MV-4-11 (cell line): Measurements from ENCODE around the gene ZNF35.

Source experiments
- DNase-seq: peaks from one replicate; lab custom pipeline; 2025; lab: John Stamatoyannopoulos, UW

ZNF35 gene

DNA sequence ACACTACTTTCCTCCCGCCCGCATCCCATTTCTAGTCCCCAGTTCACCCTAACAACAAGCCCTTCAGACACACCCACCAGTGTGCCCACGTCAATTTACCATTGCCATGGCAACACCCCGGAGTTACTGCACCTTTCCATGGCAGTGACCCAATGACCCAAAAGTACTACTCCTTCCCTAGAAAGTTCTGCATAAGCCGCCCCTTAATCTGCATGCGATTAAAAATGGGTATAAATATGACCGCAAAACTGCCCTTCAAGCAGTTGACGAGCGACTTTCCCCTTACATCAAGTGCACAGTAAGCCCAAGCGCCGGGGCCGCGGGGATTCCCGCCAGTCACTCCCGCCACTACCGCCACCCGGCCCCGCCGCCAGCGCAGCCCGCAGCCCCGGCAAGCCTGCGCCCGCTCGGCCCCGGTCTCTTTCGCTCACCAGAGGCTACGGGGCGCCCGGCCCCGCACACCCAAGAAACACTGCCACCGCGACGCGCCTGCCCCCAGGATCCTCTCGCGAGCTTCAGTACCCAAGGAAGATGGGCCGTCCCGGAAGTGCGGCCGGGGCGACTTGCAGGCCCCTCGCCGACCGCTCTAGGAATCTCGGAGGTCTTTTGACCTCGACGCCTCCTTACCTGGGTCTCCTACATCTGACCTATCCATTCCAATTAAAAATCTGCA, 36.7 kb downstream of the ZNF35 start:
- no peak for DNase-seq

- DNase-seq = no peak
Observed at GRCh38 chr3:44687898-44688297, 39.4 kb downstream of the ZNF35 start.
